ENCODE results near the gene DMRT3.

Gene DMRT3

DNA sequence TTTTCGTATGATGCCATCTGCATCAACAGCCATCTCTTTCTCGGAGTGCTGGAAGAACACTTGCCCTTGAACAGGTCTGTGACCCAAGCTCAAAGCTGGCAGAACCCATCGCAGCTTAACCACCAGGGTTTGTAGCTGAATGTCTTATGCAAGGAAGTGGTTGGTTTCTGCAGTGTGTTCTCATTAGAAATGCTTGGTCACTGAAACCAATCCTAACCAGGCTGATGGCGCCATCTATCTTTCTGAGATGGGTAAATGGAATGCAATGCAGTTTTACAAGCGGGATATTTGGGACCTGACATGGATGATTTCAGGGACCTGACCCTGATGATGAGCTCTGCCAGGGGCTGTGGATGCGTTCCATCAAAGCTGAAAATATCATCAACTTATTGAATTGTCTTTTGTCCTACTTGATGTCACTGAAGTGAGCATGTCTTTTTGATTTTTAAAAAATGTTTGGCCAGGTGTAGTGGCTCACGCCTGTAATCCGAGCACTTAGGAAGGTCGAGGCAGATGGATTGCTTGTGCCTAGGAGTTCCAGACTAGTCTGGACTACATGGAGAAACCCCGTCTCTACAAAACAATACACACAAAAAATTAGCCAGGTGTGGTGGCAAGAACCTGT lies 28.7 kb downstream of the DMRT3 start:
- peak; percentile 53 to 79 for DNase-seq

GRCh38 chr9:1007312-1007711 lies 30.9 kb downstream of the DMRT3 start:
- no peak for DNase-seq

DNA sequence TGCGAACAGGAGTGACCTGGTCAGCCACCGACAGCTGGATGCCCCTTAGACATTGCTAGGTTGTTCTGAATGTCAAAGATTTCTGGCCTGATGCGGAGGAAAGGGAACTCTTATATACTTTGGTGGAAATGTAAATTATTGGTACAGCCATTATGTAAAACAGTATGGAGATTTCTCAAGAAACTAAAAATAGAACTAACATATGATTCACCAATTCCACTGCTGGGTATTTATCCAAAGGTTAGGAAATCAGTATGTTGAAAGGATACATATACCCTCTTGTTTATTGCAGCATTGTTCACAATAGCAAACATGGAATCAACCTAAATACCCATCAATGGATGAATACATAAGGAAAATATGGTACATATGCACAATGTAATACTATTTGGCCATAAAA lies 31.8 kb downstream of the DMRT3 start:
- no peak for DNase-seq

GRCh38 chr9:1009101-1009707 lies 32.7 kb downstream of the DMRT3 start:
- DNase-seq = peak; percentile 69 to 92

DNA sequence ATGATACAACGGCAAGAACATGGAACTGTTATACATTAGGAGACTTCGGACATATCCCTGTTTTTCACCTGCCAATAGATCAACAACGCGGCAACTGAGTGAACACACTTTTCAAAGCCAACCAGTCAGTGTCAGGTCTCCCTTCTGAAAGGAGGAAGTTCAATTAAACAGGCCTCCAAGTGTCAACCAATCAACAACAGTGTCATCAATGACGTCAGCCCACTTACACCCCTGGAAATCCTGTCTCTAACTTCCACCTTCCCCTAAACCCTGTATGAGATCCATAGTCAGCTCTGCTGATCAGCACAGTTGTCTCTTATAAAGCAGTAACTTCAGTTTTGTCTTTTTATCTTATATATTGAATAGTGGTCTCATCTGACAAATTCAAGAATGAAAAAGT lies 36.6 kb downstream of the DMRT3 start:
- no peak for DNase-seq

- DNase-seq = no peak
Measured at GRCh38 chr9:1014225-1014624, 37.8 kb downstream of the DMRT3 start.

GRCh38 chr9:1014640-1015039 lies 38.2 kb downstream of the DMRT3 start:
- no peak for DNase-seq

DNA sequence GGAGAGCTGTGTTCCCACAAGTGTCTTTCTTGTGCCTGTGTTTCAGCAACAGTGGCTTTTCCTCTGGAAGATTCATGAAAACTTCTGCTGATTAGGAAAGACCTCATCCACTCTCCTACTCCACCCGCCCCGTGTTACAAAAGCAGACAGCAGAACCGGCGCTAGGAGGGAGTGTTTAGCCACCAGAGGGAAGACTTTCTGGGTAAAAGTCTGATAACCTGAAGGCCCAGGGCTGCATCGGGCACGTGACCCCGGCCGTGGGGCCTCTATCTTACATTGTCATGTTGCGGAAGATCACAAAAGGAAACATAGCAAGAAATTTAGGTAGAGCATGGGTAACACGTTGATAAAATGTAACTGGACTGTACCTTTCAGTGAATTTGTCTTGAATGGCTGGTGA lies 41.7 kb downstream of the DMRT3 start:
- peak in 1 of 2 experiments; percentile 50 for DNase-seq

DNA sequence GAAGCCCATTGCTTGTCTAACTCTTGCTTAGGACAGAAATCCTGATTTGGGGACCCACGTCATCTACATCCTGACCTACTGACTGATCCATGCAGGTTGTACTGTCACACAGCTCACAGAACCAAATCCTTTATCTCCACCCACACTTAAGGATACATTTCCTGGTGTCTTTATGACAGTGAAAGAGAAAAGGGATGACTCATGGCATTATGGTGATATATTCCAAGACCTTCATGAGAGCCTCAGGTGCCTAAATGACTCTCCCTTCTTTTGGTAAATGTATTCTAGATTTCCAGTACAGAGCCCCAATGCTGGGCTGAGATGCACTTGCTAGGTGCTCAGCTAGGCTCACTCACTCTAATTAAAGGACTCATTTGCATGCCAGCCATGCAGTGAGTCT lies 47.7 kb downstream of the DMRT3 start:
- DNase-seq = no peak

- DNase-seq = no peak
Measured at GRCh38 chr9:1025131-1025530, 48.7 kb downstream of the DMRT3 start.

GRCh38 chr9:1026219-1026618 lies 49.8 kb downstream of the DMRT3 start:
- no peak for DNase-seq

GRCh38 chr9:1028501-1029190 lies 52.2 kb downstream of the DMRT3 start:
- DNase-seq = no peak

- no peak for DNase-seq
Measured at GRCh38 chr9:1031951-1032601, 55.6 kb downstream of the DMRT3 start.

GRCh38 chr9:1034271-1034670 lies 57.8 kb downstream of the DMRT3 start:
- DNase-seq = no peak

- DNase-seq = no peak
Measured at GRCh38 chr9:1039589-1039988, 63.1 kb downstream of the DMRT3 start.
